HG03066 (cell line): Measurements from ENCODE around the gene TTC39B.

ENCODE experiments used
- ATAC-seq: cut with Tn5 transposase; IDR thresholded peaks from one replicate; pipeline ENCODE4 v1.9.1; 2021; ENCODE audit warnings: low read depth; ENCODE audit not compliant: unreplicated experiment

TTC39B gene

GRCh38 chr9:15187589-15187988 is 119.4 kb downstream of the TTC39B start:
- ATAC-seq: no peak

- no peak for ATAC-seq
Observed at GRCh38 chr9:15182730-15183129, 124.3 kb downstream of the TTC39B start.

- no peak for ATAC-seq
Observed at GRCh38 chr9:15182101-15182551, 124.9 kb downstream of the TTC39B start.

- no peak for ATAC-seq
Observed at GRCh38 chr9:15180124-15180523, 126.9 kb downstream of the TTC39B start.

- ATAC-seq: no peak
Observed at GRCh38 chr9:15178631-15179030, 128.4 kb downstream of the TTC39B start.

- ATAC-seq: no peak
Observed at GRCh38 chr9:15176836-15177235, 130.2 kb downstream of the TTC39B start.

- no peak for ATAC-seq
Observed at GRCh38 chr9:15163931-15164330, 143.1 kb downstream of the TTC39B start.

- no peak for ATAC-seq
Observed at GRCh38 chr9:15161753-15162152, 145.3 kb downstream of the TTC39B start.

GRCh38 chr9:15160673-15161072 is 146.3 kb downstream of the TTC39B start:
- no peak for ATAC-seq

GRCh38 chr9:15158064-15158463 is 149.0 kb downstream of the TTC39B start:
- no peak for ATAC-seq

- ATAC-seq: no peak
Observed at GRCh38 chr9:15157381-15157780, 149.6 kb downstream of the TTC39B start.

- ATAC-seq: no peak
Observed at GRCh38 chr9:15156241-15156640, 150.8 kb downstream of the TTC39B start.

GRCh38 chr9:15155826-15156225 is 151.2 kb downstream of the TTC39B start:
- no peak for ATAC-seq

- ATAC-seq: no peak
Observed at GRCh38 chr9:15155323-15155722, 151.7 kb downstream of the TTC39B start.

- ATAC-seq: no peak
Observed at GRCh38 chr9:15154677-15155076, 152.3 kb downstream of the TTC39B start.

- no peak for ATAC-seq
Observed at GRCh38 chr9:15153961-15154360, 153.1 kb downstream of the TTC39B start.

- no peak for ATAC-seq
Observed at GRCh38 chr9:15150939-15151338, 156.1 kb downstream of the TTC39B start.

GRCh38 chr9:15149450-15149849 is 157.6 kb downstream of the TTC39B start:
- ATAC-seq: no peak

- no peak for ATAC-seq
Observed at GRCh38 chr9:15146268-15146700, 160.7 kb downstream of the TTC39B start.

- no peak for ATAC-seq
Observed at GRCh38 chr9:15144622-15145061, 162.4 kb downstream of the TTC39B start.

GRCh38 chr9:15142878-15143534 is 164.0 kb downstream of the TTC39B start:
- ATAC-seq: peak; percentile 92

GRCh38 chr9:15140051-15140450 is 167.0 kb downstream of the TTC39B start:
- no peak for ATAC-seq

- ATAC-seq: no peak
Observed at GRCh38 chr9:15139469-15139868, 167.5 kb downstream of the TTC39B start.
